SIG-M5 treated with dmso at 0.1 percent for 504 hours (cell line): ENCODE measurements around the gene PTPRT.

Experiments
- DNase-seq: peaks from one replicate; lab custom pipeline; 2025; ENCODE audit not compliant: unreplicated experiment; lab: John Stamatoyannopoulos, UW

Gene PTPRT

DNA sequence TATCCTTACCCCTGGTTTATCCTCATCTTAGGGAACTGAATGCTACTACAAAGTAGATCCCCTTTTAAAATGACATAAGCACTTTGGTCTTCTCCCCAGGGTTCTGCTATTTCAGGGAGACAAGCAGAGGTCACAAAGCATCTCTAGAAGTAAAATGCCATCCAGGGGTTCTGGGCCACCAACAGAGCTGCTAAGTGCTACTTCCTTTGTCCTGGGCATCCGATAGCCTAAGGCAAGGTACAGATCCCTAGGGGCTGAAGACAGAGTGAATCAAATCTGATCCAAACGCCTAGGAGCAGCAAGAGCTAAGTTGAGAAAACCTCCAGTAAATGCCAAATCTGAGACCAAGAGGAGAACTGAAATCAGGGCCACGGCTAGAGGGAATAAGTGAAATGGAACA, 161.2 kb downstream of the PTPRT start:
- no peak for DNase-seq

DNA sequence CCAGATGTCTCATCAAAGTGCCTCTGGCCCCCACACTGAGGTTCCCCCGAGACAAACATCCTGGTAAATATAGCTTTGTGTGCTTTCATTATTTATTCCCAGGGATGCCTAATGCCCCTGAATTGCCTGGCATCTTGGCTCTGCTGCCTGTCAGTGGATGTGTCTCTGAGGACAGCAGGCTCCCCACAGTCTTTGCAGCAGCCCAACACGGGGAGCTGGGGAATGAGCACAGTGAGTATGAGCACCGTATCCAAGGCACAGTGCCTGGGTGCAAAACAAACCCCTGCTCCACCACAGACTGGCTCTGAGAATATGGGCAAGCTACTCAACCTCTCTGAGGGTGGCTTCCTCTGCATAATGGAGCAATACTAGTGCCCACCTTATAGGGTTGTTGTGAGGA, 165.9 kb downstream of the PTPRT start:
- DNase-seq = no peak

DNA sequence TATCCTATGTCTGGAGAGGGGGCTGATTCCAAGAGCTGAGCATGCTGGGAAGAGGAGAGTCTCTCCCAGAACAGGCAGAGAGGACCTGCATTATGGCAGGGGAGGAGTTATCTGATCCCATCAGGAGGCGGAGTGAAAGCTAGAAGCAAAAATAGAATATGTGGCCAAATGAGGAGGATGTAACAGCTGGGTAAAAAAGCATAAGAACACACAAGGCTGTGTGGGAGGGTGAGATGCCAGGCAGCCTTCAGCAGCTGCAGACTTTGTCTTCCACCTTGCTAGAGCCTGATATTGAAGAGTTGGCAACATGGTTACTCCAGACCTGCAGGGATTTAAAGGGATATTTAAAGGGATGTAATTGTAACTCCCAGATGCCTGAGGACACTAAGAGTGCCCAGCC, 167.1 kb downstream of the PTPRT start:
- DNase-seq = no peak

DNA sequence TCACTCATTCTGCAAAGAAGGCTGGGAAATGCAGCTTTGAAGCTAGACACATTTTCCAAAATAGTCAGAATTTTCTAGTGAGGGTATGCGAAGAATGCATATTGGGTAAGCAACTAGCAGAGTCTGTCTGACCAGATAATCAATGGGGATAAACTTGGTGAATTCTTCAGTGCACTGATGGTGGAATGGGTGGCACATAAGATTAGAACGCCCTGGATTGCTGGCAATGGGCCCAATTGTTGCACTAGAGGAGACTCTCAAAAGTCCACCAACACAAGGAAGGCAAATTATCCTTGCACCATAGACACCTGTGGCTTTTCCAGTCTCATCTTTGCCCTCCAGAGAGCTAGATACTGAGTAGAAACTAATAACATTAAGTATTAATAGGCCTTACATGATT, 167.6 kb downstream of the PTPRT start:
- DNase-seq = no peak

DNA sequence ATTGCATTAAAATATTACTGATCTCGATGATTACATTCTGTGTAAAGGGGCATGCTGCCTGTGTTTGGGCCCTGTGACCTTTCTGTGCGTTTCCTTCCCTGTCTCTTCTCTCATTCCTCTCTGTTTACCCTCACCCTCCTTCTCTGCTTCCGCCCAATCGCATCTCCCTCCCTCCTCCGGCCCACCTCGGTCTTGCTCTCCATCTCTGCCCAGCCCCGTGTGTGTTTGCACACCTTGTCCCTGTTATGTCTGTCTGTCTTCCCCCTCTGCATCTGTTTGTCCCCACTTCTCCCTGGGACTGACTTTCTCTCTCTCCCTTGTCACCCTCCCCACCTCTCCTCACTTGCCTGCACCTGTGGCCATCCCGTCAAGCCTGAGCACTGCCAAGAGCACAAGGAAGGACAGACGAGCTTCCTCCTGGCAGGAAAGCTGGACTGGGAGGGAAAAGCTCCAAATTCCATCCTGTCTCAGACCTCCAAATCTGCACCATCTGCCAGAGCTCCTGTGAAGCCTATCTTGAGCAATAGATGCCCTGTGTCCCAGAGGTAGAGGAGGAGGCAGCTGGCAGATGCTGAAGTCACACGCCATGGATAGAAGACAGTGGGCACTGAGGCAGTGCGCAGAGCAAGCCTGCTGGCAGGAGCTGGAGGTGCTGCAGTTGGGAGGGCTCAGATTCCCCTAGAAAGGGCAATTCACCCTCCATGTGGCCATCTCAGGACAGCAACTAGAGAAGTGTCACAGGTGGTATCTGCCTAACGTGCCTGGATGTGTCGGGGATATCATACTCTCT, 172.3 kb downstream of the PTPRT start:
- DNase-seq = no peak

DNA sequence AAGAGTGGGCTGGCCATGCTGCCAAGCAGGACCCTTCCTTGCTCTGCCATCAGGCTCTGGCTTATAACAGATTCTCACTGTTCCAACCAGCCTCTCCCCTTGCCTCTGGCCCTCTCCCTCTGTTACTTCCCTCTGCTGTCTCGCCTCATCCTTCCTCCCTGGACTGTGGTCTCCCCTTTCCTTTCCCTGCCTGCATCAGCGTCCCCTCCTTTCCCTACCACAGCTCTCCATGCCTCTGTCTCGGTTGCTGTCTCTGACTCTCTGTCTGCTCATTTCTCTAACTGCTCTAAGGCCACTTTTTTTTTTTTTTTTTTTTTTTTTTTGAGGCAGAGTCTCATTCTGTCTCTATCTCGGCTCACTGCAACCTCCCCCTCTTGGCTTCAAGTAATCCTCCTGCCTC, 173.4 kb downstream of the PTPRT start:
- DNase-seq = no peak

DNA sequence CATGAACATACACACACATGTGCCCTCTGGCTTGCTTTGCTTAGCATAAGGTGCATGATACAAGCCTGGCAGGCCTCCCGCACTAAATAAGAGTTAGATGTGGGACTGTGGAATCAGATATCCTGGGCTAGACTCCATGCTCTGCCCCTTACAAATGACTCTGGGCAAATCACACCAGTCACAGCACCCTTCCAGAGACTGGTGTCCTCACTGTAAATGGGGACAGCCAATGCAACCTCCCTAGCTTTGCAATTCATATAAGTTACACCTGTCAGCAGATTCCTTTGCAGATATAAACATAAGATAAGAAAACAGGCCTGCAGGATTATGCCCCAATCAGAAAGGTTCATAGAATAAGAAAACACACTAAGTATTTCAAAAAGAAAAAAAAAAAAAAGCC, 174.1 kb downstream of the PTPRT start:
- DNase-seq = no peak

DNA sequence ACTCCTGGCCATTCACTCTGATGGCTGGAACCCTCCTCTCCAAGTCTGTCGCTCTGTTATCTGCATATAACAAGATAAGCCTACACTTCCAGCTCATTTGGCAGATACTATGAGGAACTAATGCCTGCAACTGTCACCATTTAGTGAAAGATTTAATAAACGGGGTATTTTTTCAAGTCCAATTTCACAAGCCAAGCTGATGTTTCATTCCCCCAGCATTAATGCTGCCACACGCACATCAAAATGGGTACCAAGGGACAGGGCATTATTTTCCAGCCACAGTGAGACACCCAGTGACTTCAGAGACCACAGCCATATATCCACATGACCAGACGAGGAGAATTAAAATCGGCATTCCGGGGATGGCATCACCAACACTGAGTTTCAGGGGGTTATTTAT, 175.5 kb downstream of the PTPRT start:
- DNase-seq = no peak

DNA sequence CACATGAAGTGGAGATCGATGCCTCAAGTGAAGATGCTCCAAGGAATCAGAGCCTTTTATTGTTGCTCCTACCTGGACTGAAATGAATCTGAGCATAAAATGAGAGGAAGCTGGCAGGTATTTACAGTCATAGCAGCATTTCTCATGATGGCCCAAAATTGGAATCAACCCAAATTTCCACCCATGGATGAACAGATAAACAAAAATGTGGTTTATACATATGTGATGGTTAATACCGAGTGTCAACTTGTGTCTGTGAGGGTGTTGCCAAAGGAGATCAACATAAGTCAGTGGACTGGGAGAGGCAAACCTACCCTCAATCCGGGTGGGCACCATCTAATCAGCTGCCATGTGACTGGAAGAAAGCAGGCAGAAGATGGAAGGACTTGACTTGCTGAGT, 178.2 kb downstream of the PTPRT start:
- DNase-seq = no peak

DNA sequence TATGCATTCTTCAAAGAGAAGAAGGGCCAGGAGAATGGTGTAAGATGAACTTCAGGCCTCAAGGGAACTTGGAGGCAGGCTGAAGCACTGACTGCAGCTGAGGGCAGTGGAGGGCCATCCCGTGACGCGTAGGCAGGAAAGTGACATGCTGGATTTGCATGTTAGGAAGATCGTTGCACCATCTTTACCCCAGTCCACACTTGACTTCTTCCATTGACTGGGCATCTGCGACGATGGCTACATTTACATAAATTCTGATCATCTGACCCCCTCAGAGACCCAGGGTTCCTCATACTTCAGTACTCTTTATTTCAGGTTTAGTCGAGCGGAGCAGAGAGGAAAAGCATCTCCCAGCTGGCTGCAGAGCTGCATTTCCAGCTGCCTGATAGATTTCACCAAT, 180.2 kb downstream of the PTPRT start:
- no peak for DNase-seq

DNA sequence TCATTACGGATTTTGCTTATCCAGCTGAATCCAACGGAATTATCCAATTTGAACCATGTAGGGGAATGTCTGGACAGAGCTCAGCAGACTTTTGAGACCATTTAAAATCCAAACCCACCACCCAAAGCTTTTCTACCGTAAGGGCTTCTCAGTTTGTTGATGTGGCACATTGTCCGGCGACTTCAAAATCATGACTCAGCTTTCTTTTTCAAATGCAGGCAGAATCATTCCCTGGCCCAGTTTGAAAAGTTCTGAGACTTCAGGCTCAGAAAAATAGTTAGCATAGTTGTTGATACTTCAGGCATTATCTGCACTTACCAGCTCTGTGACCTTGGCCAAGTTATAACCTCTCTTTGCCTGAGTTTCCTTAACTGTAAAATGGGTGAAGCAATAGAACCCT, 182.2 kb downstream of the PTPRT start:
- DNase-seq = no peak

DNA sequence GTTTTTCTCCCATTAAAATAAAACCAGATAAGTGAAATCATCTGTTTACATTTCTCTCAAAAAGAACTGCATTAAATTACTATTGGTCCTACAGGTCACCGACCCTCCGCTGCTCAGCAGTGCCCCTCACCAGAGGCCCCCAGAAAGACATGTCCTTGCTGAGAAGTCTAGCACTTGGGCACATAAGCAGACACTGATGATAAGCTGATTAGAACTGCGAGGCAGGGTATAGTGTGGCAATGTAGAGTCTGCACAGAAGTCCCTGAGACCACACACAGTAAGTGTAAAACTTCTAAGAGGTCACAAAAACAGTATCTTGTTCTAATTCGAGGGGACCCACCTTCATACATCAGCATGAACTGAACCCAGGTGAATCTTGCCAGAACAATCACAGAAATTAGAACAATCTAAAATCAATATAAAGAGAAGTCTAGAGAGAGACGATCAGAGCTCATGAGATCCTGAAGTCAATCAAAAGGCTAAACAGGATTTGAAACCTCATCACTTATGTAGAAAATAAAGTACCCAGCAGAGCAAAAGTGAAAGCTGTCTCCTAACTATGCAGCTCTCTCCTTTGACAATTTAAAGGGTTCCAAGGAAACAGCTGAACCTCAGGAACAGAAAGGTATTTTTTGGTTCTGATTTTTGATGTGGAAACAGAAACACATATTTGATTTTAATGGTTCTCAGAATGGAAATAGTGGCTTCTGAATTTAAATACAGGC, 182.9 kb downstream of the PTPRT start:
- DNase-seq = no peak

DNA sequence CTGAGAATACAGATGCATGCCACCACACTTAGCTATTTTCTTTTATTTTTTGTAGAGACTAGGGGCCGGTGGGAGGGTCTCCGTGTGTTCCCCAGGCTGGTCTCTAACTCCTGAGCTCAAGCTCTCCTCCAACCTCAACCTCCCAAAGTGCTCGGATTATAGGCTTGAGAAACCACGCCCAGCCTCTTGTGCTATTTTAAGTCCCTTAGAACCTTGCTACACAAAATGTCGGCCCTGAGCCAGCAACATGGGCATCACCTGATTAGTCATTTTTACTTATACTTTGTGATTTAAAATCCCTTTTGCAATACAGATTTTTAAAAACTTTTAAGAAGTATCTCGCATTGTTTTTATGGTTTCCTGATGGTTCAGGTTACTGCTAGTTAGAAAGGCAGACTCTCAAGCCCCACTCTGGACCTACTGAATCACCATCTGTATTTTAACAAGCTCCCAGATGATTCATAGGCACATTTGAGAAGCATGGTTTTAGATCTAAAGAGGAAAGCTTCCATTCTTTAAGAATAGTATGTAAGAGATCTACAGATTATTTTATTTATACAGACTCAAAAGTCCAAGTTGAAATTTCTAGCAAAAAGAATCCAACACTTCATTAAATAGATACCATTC, 186.3 kb downstream of the PTPRT start:
- DNase-seq = no peak

DNA sequence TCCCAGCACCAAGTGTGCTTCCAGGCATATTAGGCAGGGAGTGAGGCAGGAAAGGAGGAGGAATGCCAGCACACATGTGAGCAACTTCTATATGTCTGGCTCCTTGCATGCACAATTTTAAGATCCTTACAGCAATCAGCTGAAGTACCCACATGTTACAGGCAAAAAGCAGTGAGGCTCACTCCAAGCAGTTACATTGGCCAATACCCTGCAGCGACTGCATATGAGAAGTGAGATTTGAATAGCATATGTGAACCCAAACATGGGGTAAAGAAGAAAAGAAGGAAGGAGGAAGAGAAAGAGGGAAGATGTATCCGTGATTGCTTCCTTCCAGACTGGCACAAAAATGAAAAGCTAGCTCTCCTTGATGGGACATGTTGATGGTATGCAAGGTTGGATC, 193.6 kb downstream of the PTPRT start:
- DNase-seq = no peak

DNA sequence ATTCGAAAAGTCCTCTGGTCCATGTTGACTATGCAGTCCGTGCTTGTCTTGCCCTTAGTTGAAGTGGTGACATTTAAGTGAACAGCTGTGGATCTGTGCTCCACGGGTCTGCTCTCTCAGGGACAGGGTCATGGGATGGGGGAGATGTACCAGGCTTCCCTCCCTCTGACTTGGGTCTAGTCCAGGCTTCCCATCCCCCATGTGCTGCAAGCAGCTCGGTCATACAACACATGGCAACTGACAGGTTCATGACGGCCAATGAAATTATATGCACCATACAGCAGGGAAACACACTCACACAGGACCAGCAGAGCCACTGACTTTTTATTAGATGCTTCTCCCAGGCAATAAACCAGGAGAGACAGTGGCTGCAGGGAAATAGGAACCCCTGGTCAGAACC, 201.4 kb downstream of the PTPRT start:
- no peak for DNase-seq

DNA sequence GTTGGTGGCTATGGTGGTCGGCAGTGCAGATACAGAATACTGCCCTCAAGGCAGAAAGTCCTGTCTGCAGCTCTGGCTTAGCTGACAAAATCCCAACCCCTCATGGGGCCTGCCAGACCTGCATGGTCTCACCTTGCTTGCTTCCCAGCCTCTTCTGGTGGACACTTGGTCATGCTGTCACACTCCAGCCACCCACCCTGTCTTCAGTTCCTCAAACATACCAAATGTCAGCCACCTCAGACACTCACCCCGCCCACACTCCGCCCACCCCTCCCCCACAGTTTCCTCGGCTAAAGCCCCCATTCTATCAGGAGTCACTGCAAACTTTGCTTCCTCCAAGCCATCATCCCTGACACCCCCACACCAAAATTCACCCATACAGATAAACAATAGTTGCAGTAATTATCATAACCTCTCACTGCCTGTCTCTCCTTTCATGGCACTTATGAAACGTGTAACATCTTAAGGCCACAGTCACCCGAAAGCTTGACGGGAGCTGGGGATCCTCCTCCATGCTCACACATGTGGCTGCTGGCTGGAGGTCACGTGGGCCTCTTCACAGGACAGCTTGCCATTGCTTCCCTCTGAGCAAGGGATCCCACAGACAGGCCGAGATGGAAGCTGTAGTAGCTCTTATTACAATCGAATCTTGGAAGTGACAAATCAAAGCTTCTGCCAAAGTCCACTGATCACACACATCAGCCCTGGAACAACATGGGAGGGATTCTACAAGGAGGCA, 202.2 kb downstream of the PTPRT start:
- DNase-seq = no peak

DNA sequence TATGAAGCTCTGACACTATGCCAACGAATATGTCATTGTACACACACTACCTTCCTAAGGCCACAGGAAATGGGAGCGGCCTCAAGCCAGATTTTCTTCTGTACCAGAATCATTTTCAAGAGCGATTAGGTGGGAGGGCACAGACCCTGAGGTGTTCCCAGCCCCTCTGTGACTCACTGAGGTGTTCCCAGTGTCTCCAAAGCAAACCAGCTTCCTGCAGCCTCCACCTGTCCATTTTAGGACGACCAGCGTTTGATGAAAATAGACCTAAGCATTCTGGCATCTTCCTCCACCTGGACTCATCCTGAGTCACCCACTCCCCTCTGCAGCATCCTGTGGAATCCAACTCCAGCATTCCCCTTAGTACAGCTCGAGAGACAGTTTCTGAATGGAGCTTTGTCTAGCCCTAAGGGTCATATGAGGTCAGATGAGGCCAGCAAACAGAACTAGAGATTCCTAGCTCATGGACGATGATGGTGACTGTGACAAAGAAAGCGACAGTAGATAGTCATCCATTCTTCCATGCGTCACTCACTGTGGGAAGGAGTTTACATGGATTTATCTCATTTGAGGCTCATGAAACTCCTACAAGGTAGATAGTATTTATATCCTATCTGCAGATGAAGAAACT, 203.4 kb downstream of the PTPRT start:
- DNase-seq = no peak

DNA sequence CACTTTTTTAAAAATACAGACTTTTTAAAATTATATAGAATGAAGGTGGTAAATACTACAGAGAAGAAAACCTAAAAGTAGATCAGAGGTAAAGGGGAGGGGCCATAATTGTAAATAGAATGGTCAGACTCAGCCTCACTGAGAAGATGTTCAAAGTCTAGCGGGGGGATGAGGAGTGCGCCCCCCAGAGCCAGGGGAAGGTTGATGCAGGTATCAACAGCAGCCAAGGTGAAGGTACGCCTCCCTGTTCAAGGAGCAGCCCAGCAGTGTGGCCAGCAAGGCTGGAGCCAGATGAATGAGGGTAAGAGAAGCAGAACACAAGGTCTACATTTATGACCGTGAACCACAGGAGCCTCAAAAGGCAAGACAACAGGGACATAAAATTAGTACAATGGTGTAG, 204.1 kb downstream of the PTPRT start:
- DNase-seq = no peak

DNA sequence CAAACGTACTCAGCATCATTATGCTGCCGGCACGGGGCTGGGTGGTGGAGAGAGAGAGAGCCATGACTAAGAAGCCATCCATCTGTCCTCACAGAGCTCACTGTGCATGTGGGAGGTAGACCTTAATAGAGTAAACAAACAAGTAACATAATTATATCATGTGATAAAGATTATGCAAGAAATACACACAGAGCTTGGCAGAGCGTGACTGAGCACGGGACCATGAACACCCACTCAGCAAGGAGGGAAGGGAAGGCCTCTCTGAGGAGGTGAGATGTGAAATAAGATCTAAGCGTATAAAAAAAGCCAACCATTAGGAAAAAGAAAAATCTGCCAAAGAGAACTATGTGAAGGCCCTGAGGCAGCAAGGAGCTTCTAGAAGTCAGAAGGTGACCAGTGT, 207.5 kb downstream of the PTPRT start:
- DNase-seq = no peak

DNA sequence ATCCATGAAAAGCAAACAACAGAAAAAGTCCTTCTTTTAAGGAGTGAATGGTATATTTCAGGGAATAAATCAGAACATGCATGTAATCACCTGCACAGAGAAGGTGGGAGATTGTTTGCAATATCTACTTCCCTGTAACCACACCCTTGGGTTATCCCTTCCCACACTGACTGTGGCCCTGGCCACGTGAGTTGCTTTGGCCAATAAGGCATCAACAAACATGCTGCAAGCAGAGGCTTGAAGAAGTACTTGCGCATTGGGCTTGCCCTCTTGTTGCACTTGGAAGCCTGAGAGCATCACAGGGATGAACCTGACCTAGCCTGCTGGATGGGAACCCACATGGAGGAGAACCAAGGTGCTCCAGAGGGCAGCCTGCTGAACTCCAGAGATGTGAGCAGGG, 208.5 kb downstream of the PTPRT start:
- no peak for DNase-seq

DNA sequence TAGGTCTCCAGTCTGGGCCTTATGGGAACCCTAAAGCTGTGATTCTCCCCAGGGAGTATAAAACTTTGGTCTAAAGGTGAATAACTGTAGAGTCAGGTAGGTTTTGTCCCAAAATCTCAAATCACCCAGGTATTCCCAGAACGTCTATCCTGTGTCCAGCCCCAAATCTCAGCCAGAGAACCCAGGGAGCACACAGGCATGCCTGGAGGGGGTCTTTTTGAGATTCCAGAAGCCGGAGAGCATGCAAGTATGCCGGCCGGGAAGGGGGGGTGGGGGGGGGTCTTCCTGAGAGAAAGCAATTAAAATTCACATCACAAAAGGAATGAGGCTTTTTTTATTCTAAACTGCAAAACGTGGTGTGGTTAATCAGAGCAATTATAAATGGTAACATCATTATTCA, 210.0 kb downstream of the PTPRT start:
- DNase-seq = no peak
